Measurements from ENCODE around the gene PRKG1.

Gene PRKG1

DNA sequence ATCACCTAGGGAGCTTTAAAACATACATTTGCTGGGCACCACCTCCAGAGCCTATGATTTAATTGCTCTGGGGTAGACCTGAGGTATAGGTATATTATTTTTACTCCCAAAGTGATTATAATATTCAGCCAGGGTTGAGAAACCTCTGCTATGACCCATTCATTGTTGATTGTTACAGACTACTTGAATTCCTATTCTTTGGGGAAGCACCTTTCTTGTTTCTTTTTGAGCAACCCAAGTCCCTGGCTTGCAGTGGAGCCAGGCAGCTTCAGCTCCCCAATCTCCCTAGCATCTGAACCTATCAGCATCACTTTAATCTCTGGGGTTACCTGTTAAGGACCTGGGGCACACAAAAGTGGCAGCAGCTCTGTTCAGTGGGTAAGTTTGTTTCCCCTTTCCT lies 8.6 kb downstream of the PRKG1 start:
- no peak for TF ChIP-seq ZFX (IDR thresholded peaks at IDR 0.05; ENCODE audit: borderline replicate concordance)
- TF ChIP-seq, protein P1, sequence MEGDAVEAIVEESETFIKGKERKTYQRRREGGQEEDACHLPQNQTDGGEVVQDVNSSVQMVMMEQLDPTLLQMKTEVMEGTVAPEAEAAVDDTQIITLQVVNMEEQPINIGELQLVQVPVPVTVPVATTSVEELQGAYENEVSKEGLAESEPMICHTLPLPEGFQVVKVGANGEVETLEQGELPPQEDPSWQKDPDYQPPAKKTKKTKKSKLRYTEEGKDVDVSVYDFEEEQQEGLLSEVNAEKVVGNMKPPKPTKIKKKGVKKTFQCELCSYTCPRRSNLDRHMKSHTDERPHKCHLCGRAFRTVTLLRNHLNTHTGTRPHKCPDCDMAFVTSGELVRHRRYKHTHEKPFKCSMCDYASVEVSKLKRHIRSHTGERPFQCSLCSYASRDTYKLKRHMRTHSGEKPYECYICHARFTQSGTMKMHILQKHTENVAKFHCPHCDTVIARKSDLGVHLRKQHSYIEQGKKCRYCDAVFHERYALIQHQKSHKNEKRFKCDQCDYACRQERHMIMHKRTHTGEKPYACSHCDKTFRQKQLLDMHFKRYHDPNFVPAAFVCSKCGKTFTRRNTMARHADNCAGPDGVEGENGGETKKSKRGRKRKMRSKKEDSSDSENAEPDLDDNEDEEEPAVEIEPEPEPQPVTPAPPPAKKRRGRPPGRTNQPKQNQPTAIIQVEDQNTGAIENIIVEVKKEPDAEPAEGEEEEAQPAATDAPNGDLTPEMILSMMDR (IDR thresholded peaks at IDR 0.05): no peak
- no peak overlapping the region for H3K27ac ChIP-seq

DNA sequence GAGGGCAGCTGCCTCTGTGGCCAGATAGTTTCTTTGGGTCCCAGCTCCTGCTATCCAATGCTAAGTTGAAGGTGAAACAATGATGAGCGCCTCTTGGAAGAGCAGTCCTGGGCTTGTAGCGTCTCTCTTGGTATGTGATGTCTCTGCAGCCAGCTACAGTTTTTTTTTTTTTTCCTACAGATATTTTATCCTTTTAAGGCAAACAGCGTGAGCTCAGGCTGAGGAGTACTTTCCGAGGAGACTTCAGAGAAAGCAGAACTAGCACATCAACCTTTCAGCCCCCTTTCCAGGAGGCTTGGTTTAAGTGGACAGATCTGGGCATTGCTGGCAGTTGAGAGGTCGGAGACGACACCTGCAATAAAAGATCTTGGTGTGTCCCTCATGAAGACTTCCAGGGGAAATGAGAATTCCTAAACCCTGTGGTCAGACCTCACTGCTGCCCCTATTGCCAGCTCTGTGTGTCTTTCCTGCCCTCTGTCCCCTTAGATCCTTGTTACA lies 9.1 kb downstream of the PRKG1 start:
- no peak overlapping the region for H3K27ac ChIP-seq
- TF ChIP-seq ZFX (IDR thresholded peaks at IDR 0.05; ENCODE audit: borderline replicate concordance): no peak
- TF ChIP-seq, protein P1 (IDR thresholded peaks at IDR 0.05): peak; percentile 8; the same call in 1 of the 2 replicates

DNA sequence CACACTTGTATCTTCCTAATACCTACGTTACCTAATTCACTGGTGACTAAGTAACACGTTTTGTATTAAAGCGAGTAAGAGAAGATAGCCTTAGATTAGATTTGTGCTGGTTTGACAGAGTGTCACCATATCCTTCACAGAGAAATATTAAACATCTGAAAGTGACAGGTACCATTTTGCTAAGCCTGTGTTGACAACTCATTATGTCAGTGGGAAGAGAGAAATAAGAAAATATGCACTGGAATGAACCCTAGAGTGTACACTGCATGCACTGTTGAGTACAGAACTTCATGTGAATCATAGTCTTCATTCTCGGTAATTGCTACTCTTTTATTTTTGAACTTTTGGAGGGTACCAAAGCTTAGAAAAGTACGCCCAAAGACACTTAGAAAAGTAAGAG lies 10.9 kb downstream of the PRKG1 start:
- no peak for TF ChIP-seq ZFX (IDR thresholded peaks at IDR 0.05; ENCODE audit: borderline replicate concordance)
- no peak overlapping the region for H3K27ac ChIP-seq

DNA sequence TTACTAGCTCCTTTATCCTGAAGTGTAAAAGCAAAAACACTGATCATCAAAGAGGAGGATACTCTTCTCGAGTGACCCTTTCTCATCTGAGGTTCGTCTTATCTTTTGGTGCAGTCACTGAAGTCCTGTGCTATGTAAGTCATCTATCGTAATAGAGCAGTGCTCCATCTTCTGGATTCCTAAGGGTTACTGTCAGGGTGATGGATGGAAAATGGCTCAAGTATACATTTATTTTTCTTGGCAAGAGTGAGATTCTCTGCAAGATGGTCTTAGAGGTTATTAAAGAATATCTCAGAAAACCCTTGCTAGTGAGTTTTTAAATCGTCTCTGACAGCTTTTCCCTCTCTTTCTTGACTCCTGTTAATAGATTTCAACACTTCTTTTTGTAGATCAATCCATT lies 12.4 kb downstream of the PRKG1 start:
- no peak overlapping the region for H3K27ac ChIP-seq
- TF ChIP-seq, protein P1 (IDR thresholded peaks at IDR 0.05): no peak
- no peak for TF ChIP-seq ZFX (IDR thresholded peaks at IDR 0.05; ENCODE audit: borderline replicate concordance)

DNA sequence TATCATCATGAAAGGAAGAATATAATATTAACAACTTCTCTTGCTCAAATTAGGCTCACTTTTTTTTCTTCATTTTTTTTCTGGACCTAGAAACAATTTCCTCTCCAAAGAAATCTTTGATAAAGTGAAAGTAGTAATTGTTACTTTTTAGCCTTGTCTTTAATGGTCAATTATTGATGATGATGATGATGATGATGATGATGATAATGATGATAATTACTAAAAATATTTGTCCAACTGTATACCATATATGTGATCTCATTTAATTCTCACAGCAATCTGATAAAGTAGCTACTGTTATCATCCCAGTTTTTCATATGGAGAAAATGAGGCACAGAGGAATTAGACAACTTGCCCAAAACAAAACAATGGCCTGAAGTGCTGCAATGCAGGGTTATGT lies 12.8 kb downstream of the PRKG1 start:
- no peak for TF ChIP-seq ZFX (IDR thresholded peaks at IDR 0.05; ENCODE audit: borderline replicate concordance)
- TF ChIP-seq, protein P1 (IDR thresholded peaks at IDR 0.05): no peak
- no peak overlapping the region for H3K27ac ChIP-seq

DNA sequence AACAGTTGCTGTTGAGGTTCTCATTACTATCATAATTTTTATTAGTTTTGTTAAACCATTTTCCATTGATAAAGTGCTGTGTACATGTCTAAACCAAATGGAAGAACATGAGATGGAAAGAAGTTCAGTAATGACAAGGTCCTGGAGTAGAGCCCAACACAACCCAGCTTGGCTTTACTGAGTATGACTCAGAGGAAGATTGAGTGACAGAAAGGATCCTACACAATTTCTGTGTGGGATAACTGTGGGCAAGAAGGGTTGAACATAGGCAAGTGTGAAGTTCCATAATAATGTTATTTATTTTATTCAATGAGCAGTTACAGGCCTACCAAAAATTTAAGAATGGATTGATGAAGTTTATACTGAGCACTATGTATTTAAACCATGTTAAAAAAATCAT lies 15.9 kb downstream of the PRKG1 start:
- no peak overlapping the region for H3K27ac ChIP-seq

DNA sequence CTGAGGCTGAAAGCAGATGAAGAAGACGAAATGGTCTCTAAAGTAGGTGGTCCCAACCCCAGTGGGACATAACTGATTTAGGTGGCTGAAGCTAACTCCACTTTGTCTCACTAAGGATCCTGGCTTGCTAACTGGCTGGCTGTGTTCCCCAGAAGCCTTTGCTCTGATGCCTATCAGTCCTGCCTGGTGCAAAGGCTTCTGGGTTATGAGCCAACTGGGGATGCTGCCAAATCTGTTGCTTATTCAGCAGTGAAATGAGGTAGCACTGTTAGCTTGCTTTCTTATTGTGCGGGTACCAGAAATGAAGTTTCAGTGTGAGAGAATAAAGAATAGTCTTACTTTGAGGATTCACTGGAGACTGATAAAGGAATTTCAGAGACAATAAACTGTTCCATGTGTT lies 18.1 kb downstream of the PRKG1 start:
- H3K27ac ChIP-seq: no peak overlapping the region
- TF ChIP-seq, protein P1 (IDR thresholded peaks at IDR 0.05): no peak
- no peak for TF ChIP-seq ZFX (IDR thresholded peaks at IDR 0.05; ENCODE audit: borderline replicate concordance)

More for the DNA sequence above, 15.9 kb downstream of the PRKG1 start:
- TF ChIP-seq ZFX (IDR thresholded peaks at IDR 0.05; ENCODE audit: borderline replicate concordance): no peak
- TF ChIP-seq, protein P1 (IDR thresholded peaks at IDR 0.05): no peak

DNA sequence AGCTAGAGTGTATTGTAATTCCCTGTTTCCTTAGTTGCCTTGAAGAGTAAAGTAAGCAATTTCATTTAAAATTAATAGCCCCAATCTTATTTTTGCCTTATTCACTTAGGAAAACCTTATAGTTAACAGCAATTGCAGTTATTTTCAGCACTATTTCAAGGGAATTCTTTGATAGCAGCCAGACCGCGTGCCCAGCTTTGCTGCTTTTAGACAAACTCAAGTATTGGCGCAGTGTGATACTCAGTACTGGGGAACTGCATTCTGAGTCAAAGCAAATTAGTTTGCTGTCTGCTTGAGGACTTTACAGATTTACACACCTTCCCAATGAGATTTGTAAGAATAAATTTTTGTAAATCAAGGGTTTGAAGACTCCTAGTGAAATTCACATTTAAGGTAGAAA lies 21.2 kb downstream of the PRKG1 start:
- TF ChIP-seq, protein P1 (IDR thresholded peaks at IDR 0.05): no peak
- TF ChIP-seq ZFX (IDR thresholded peaks at IDR 0.05; ENCODE audit: borderline replicate concordance): no peak

More for the DNA sequence above, 21.2 kb downstream of the PRKG1 start:
- no peak overlapping the region for H3K27ac ChIP-seq
